Testis (tissue), 2 donors: ENCODE results near the gene HAPLN3.

Source experiments
- POLR2A ChIP-seq: fragments of 450-650 bp; IDR thresholded peaks from one replicate; pipeline ENCODE4 v1.6.1; 2017; ENCODE audit warnings: antibody characterized with exemption, mild to moderate bottlenecking, moderate library complexity
- TF ChIP-seq, protein P1 (sequence below), 3 experiments: fragments of 450-650 bp in 2 of 3; fragments of 200-600 bp in 1 of 3; sonication (generic) in 1 of 3; IDR thresholded peaks; one replicate each; pipeline ENCODE4 v1.5.1; 2016 to 2019; ENCODE audit warnings: antibody characterized with exemption in 3 of 3, mild to moderate bottlenecking in 2 of 3, moderate library complexity in 1 of 3

DNA sequence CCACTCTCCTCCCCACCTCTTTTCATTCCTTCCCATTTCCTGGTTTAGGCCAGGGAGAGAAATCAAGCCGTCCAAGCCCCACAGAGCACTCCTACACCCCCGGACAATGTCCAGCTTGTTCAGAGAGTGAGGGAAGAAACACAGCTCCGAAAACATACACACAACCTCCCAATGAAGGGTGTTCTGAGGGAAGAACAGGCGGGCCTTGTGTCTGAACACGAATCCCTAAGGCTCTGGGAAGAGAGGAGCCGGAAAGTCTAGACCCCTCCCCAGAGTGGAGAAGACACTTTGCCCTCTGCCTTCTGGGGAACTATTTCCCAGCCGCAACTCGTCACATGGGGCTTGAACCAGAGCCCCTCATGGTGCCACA lies 61.6 kb downstream of the HAPLN3 start:
- no peak for TF ChIP-seq POLR2A
- TF ChIP-seq, protein P1, sequence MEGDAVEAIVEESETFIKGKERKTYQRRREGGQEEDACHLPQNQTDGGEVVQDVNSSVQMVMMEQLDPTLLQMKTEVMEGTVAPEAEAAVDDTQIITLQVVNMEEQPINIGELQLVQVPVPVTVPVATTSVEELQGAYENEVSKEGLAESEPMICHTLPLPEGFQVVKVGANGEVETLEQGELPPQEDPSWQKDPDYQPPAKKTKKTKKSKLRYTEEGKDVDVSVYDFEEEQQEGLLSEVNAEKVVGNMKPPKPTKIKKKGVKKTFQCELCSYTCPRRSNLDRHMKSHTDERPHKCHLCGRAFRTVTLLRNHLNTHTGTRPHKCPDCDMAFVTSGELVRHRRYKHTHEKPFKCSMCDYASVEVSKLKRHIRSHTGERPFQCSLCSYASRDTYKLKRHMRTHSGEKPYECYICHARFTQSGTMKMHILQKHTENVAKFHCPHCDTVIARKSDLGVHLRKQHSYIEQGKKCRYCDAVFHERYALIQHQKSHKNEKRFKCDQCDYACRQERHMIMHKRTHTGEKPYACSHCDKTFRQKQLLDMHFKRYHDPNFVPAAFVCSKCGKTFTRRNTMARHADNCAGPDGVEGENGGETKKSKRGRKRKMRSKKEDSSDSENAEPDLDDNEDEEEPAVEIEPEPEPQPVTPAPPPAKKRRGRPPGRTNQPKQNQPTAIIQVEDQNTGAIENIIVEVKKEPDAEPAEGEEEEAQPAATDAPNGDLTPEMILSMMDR (IDR thresholded peaks at IDR 0.05): no peak
